ENCODE results near the gene FBXO38.
"Not testable (repeated sequence)": the region's sequence is repeated elsewhere in the genome, so short reads cannot be mapped to it uniquely, and the experiment has no call there.

FBXO38 gene

GRCh38 chr5:148428848-148429247, 45.1 kb downstream of the FBXO38 start:
- no peak for DNase-seq

- no peak for DNase-seq
Observed at GRCh38 chr5:148433826-148434225, 50.1 kb downstream of the FBXO38 start.

DNA sequence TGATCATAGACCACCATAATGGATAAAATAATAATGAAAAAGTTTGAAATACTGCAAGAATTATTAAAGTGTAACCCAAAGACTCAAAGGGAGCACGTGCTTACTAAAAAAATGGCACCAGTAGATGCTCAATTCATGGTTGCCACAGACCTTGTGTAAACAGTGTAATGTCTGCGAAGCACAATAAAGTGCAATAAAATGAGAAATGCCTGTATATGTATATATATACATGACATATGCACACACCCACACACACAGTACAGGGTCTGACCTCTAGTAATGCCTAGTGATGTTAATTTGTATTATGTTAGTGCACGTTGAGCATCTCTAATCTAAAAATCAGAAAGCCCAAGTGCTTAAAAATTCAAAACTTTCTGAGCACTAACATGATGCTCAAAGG, 52.3 kb downstream of the FBXO38 start:
- DNase-seq: no peak

GRCh38 chr5:148437249-148437648, 53.5 kb downstream of the FBXO38 start:
- DNase-seq: no peak

DNA sequence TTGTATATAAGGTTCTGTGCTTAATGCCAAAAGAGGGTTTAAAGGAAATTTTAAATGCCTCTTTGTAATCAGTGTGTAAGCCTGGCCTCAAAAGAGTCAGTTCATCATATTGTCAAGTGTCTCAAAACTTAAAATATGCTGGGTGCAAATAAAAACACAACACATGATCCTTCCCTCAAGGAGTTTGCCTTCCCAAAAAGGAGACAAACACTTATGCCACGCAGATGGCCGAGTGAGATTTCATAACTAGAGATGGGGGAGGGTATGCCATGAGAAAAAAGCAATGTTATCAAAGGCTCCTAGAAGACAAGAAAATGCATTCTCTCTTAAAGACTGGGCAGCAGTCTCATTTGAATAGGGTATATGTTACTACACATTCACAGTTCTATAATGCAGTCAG, 55.2 kb downstream of the FBXO38 start:
- DNase-seq: no peak

DNA sequence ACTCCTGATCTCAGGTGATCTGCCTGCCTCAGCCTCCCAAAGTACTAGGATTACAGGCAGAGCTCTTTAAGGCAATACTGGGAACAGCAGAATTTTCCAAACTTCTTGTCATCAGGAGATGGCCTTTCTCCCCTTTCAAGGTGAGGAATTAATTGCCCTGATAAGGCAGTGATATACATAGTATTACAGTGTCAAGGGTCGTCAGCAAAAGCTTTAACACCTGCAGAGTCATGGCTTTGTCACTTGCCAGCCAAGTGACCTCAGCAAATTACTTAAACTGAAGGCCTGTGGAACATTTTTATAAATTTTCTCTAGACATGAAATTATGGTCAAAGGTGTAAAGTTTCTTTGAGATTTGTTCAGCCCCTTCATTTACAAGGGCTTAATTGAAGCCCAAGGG, 59.5 kb downstream of the FBXO38 start:
- DNase-seq: no peak

DNA sequence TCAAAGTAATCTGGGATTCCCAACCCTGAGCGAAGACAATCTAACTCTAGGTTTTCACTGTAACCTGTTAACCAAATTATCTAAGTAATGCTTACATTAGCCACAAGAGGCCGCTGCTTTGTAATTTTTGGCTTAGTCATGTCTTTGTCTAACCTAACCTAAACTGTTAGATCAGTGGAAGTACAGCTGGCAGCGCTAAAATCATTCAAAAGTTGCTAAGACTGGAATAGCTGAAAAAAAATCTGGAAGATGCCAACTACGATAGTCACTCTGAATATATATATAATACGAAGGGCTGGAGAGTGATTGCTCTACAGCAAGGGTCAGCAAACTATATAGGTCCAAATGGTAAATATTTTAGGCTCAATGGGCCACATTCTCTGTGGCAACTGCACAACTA, 60.2 kb downstream of the FBXO38 start:
- peak in 1 of 2 experiments; percentile 24 for DNase-seq

DNA sequence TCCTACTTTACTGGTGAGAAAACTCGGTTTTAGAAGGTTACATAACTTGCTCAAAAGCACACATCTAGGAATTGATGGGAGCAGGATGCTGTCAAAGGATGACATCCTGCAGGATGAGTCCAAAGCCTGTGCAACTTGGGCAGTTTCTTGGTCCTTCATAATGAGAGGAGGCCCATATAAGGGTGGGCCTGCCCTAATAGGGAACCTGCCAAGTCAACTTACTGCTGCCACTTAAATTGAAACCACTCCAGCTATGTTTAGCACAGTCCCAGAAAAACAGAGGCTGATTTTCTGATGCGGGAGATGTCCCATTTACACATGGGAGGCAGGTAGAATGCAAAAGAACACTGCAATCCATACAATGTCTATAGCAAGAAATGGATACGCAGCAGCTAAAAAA, 61.8 kb downstream of the FBXO38 start:
- no peak for DNase-seq

DNA sequence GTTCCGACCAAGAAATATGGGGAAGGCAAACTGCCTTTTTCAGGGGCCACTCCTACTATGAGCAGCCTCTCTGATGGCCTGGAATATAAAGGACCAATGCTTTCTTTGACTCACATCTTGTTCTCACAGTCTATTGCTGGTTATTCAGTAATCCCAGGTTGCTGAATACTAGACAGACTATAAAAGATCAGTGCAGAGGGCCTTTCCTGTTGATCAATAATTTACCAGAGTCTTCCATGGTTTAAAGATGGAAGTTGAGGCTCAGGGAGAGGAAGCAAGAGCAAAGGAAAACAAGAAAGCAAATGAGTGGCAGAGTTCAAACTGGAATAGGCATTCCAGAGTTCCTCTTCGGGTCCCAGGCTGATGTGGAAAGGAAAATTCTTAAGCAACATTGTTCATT, 62.9 kb downstream of the FBXO38 start:
- no peak for DNase-seq

DNA sequence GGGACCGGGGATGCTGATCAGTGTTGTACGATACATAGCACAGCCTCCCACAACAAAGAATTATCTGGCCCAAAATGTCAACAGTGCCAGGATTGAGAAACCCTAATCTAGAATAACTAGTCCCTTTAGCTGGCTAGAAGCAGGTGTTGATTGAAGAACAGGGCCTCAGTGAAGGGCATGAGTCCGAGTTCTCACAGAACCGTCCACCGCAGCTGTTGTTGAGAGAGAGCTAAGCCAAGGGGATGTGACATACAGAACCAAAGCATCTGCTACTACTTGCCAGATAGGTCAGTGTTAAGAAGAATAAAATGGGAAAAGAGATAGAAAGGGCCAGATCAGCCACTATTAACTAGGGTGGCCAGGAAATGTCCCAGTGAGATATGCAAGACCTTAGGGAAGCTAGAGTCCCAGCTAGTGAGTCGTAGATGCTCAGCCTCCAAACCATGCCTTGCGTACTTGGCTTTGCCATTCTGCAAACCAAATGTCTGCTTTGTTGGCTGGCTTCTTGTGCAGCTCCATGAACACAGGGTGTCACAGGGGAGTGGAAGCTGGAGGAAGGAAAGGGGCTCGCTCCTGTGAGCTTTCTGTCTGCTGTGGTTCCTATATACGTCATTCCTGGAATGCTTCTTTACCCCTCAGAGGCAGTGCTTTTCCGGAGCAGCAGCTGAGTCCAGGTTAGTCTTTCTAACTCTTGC, 68.9 kb downstream of the FBXO38 start:
- no peak for DNase-seq

- no peak for DNase-seq
Observed at GRCh38 chr5:148454576-148454975, 70.8 kb downstream of the FBXO38 start.

DNA sequence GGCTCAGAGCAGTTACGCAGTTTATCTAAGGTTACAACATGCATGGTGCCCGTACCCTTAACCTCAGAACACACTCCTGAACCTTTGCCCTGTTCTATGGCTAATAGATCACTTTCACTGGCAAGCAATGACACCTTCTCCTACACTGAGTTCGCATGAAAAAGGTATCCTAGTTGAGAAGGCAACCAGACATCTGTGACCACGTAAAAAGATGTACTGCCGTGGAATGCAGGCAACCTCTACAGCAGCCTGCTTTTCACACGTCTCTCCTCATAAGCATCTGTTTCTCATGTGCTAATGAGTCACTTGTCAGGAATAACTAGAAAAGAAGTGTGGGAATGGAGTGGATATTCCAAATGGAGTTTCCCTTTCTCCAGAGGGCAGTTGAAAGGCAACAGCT, 71.4 kb downstream of the FBXO38 start:
- DNase-seq: no peak

- no peak for DNase-seq
Observed at GRCh38 chr5:148457183-148457620, 73.4 kb downstream of the FBXO38 start.

- DNase-seq: no peak
Observed at GRCh38 chr5:148458036-148458888, 74.5 kb downstream of the FBXO38 start.

GRCh38 chr5:148459669-148460068, 75.9 kb downstream of the FBXO38 start:
- no peak for DNase-seq

DNA sequence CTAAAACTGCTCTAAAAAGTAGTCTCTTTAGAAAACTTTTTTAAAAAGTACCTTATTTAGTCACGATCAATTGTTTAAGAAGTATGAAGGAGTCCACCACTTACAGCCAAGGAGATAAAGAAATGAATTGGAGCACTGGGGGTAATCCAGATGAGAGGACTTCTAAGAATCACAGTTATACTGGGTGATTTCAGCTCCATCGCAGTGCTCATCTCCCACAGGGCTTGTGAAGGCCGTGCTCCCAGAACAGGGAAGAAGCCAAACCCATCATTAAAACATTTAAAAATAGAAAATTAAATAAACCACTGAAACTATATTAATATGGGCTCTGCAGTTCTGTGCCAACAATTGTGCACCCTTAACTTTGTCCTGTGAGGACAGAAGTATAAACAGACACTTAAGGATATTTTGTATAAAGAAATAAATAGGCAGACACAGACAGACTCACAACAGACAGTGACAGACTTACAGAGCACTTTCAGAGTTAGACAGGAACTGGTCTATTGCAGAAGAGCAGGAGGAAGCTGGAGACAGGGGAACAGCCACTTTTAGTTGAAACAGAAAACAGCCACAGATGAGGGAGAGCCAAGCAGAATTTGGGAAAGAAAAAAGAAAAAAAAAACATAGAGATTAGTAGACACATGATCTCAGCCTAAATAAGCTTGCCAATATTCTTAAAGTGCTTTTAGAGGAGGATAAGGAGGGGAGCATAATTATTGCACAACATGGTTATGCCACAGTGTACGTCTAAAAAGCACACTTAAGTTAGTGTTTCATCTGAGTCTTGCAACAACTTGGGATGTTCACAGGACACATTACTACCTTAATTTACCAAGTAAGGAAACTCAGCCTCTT, 81.8 kb downstream of the FBXO38 start:
- DNase-seq: no peak

DNA sequence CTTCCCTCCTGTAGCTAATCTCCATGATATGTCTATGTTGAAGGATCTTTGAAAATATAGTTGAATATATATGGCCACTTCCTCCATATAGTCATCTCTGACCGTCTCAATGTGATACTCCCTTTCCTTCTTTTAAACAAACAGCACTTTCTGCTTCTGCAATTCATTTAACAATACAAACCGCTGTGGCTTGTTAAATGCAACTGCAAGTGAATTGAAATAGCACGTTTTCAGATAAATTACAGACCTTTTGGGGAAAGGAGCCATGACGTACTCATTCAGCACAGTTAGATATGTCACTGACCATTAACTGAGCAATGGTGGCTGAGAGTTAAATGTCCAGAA, 82.5 kb downstream of the FBXO38 start:
- DNase-seq: no peak

DNA sequence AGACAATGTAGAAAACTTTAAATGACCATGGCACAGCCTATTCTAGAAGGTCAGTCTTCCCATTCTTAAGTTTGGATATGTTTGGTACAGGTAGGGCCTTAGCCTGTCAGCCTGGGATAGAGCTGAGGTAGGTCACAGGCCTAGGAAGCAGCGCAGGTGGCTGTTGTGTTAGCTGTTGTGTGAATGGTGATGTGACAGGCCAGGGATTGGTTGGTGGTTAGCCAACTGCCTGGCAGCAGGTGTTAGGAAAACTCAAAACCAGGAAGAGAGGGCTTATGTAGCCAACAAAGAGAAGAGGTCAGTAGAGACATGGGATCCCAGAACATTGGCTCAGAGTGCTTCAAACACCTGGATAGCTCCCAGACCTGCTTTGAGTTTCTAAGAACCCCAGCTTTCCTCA, 84.2 kb downstream of the FBXO38 start:
- DNase-seq: no peak

- not testable (repeated sequence) for DNase-seq
Observed at GRCh38 chr5:148468746-148469145, 85.0 kb downstream of the FBXO38 start.

DNA sequence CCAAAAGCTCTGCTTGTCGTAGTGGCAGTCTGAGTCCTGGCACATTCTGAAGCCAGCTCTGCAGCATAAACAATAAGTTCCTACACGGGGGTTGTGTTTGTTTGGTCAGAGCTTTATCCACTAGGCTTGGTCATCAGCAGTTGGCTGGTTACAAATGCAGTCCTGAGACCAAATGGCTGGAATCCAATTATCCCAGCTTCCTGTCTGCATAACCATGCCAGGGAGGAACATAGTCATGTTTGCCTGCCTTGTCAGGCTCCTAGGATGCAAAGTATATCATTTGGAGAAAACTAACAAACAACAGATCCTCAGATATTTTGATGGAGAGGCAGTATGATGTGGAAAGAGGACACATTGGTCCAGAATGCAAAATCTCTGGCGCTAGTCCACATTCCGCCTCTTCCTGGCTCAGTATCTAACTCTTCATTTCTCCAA, 85.8 kb downstream of the FBXO38 start:
- DNase-seq: peak in 1 of 2 experiments; percentile 19

- DNase-seq: no peak
Observed at GRCh38 chr5:148471379-148471778, 87.6 kb downstream of the FBXO38 start.

DNA sequence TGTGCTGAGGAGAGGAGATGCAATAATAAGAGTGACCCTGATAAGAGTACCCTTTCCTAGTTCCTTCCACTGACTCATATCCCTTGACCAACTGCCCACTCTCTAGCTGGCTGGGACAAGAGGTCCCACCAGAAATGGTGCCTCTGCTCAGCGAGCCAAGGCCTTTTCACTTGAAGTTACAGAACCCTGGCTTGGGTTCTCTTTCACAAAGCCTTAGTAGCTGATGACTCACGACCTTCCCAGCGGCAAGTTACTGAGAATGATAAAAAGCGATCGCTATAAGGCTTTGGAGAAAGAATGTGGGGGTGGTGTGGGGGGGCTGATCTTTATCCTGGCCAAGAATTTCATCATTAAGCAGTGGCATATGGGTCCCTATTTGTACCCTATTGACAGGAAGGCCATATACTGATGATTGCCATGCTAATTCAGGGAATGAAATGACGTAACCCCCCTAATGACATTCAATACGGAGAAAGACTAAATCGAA, 90.3 kb downstream of the FBXO38 start:
- DNase-seq: no peak

GRCh38 chr5:148476302-148476701, 92.5 kb downstream of the FBXO38 start:
- no peak for DNase-seq
